ENCODE results near the gene C19orf67.

DNA sequence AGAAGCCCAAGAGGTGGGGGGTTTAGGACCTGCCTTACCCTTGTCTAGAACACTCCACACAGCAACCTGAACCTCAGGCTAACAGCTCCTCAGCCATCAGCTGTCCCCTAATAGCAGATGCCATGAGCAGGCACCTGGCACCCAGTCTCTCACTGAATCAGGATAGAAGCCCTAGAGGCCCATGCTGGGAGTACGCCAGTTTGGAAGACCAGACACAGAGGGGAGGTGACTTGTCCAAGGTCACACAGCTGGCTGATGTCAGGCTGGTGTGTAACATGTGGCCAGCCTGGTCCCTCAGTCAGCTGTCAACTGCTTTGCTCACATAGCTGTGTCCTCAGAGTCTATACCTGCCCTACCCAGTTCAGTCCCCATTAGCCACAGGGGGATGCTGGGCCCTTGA lies 17.7 kb upstream of the C19orf67 start:
- TF ChIP-seq, protein P1, sequence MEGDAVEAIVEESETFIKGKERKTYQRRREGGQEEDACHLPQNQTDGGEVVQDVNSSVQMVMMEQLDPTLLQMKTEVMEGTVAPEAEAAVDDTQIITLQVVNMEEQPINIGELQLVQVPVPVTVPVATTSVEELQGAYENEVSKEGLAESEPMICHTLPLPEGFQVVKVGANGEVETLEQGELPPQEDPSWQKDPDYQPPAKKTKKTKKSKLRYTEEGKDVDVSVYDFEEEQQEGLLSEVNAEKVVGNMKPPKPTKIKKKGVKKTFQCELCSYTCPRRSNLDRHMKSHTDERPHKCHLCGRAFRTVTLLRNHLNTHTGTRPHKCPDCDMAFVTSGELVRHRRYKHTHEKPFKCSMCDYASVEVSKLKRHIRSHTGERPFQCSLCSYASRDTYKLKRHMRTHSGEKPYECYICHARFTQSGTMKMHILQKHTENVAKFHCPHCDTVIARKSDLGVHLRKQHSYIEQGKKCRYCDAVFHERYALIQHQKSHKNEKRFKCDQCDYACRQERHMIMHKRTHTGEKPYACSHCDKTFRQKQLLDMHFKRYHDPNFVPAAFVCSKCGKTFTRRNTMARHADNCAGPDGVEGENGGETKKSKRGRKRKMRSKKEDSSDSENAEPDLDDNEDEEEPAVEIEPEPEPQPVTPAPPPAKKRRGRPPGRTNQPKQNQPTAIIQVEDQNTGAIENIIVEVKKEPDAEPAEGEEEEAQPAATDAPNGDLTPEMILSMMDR (IDR thresholded peaks at IDR 0.05), result no peak
- TF ChIP-seq POLR2A (IDR thresholded peaks at IDR 0.05) (no peak), POLR2AphosphoS5 (IDR thresholded peaks at IDR 0.05) (no peak)
